Fibroblast of skin of left quadriceps (primary cell): ENCODE measurements around the gene KANSL1L.
"Not testable (repeated sequence)": the region's sequence is repeated elsewhere in the genome, so short reads cannot be mapped to it uniquely, and the experiment has no call there.

Source experiments
- DNase-seq, 2 experiments: peaks; one replicate each; pipeline ENCODE4 v3.0.0-alpha.2; 2013; ENCODE audit warnings: low read depth in 2 of 2

KANSL1L gene, protein sequence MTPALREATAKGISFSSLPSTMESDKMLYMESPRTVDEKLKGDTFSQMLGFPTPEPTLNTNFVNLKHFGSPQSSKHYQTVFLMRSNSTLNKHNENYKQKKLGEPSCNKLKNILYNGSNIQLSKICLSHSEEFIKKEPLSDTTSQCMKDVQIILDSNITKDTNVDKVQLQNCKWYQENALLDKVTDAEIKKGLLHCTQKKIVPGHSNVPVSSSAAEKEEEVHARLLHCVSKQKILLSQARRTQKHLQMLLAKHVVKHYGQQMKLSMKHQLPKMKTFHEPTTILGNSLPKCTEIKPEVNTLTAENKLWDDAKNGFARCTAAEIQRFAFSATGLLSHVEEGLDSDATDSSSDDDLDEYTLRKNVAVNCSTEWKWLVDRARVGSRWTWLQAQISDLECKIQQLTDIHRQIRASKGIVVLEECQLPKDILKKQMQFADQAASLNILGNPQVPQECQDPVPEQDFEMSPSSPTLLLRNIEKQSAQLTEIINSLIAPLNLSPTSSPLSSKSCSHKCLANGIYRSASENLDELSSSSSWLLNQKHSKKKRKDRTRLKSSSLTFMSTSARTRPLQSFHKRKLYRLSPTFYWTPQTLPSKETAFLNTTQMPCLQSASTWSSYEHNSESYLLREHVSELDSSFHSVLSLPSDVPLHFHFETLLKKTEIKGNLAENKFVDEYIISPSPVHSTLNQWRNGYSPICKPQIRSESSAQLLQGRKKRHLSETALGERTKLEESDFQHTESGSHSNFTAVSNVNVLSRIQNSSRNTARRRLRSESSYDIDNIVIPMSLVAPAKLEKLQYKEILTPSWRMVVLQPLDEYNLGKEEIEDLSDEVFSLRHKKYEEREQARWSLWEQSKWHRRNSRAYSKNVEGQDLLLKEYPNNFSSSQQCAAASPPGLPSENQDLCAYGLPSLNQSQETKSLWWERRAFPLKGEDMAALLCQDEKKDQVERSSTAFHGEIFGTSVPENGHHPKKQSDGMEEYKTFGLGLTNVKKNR

DNA sequence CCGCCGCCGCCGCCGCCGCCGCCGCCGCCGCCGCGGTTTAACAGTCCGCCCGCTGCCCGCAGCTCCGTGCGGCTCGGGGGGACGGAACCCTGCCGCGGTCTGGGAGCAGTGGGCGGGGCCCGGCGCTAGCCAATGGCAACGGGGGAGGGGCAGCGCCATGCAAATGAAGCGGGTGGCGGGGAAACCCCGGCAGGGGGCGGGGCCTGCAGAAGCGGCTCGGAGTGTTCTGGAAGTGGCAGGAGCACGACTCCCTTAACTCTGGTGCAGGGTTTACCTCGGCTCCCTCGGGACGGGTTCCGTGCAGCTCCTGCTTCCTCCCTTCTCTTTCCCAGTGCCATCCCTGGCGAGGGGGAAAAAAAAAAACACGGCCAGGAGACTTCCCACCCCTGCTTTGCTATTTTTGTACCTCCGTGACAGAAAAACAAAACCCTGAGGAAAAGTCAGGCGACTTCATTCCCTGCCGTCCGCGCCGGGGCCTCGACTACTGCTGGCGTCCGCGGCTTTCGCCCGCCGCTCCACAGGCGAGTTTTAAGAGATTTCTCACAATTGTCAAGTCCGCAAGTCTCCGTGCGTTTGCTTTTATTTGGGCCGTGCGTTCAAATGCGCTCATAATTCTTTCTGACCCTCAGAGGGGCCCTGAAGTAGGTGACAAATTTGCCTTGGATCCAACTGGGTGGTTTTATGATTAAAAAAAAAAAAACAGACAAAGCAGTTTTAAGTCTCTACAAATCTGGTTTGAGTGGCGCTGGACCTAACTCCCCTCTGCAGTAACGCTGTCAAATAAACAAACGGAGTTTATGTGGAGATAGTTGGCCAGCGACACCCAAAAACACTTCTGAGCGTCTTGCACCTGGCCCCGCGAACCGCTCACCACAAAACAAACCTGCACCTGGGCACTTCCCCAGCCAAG lies at the start of gene KANSL1L:
KANSL1L (minus strand) TSS at position 101 of the 910 bp plus-strand sequence. CDS start 16,827 bp downstream, outside the sequence.
- peak; percentile 90 for DNase-seq

DNA sequence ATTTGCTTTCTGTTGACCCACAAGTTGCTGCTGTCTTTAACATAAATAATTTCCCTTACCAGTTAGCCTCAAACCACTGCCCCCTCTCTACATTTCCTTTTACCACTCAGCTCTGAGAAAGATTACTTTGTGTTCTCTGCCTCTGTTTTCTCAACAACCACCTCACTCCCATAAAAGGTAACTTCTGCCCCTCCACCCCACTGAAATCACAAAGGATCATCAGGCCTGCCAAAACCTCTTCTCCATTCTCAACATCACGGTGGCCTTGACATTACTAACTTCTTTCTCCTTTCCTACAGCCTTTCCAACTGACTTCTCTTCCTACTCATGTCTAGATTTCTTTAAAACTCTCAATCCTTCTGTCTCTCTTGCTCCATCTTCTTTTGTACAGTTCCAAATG lies 43.9 kb upstream of the KANSL1L start:
- no peak for DNase-seq

DNA sequence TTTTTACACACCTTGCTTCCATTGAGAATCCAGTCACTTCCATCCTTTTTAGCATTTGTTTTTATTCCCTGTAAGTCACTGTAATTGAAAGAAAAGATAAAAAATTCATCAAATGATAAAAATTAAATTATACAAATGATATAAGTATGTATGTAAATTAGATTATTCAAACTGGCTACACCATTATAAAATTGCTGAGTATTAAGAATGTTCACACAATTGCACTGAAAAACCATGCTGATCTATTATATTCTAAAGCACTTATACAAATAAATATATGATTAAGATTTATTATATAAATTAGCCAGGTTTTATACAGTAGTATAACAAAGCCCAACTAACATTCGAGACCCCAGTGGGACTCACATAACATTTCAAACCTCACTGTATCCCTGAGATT lies 39.0 kb upstream of the KANSL1L start:
- DNase-seq, result no peak

DNA sequence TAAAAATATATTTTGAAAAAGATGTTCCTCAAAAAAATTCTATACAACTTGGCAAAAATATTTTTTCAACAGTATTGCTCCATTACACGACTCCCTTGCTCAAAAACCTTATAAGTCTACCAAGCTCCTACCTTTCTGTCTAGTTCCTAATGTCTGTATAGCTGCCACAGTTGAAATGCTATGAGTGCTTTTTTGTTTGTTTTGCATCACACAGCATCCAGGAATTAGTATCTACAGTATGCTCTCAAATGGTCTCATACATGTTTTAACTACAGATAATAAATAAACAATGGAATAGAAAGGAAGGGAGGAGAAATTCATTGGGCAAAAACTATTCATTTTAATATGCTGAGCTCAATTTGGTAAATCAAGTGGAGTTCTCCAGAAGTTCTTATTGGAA lies 36.7 kb upstream of the KANSL1L start:
- no peak for DNase-seq

DNA sequence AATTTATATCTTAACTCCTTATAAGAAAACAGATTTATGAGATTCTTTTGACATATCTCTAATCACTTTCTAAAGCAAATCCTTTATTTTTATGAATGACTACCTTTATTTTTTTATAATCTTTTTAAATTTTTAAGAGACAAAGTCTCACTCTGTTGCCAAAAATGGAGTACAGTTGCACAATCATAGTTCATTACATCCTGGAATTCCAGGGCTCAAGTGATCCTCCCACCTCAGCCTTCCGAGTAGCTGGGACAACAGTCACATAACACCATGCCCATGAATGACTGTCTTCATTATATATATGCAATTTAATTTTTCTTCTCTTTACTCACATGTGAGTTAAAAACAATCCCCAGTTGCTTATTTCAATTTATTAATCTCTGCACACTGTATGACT lies 32.3 kb upstream of the KANSL1L start:
- DNase-seq, result no peak

DNA sequence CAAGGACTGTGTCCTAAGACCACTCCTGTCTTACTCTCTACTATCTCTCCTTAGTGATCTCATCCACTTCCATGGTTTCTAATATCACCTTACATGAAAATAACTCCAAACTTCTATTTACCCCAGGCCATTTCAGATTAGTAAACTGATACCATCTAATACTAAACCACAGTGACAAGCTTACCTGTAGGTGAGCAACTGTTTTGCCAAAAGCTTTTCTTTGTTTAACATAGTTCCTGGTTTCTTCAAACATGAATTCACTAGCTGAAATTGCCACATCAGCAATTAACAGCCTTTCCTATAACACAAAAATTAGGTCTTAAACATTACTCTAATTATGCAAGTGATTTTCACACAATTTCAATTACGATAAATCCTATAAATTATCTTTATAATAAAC lies 31.9 kb upstream of the KANSL1L start:
- no peak for DNase-seq

DNA sequence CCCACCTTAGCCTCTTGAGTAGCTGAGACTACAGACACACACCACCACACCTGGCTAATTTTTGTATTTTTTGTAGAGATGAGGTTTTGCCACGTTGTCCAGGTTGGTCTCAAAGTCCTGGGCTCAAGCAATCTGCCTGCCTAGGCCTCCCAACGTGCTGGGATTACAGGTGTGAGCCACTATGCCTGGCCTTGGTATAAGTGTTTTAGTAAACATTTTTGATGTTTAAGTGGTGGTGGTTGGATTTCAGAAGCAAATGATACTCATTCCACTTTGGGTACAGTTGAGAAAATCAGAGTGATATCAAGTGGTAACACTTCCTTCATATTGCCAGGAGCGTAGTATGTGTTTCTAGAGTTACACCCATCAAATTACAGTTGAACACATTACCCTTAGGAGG lies 28.6 kb upstream of the KANSL1L start:
- DNase-seq, result no peak

DNA sequence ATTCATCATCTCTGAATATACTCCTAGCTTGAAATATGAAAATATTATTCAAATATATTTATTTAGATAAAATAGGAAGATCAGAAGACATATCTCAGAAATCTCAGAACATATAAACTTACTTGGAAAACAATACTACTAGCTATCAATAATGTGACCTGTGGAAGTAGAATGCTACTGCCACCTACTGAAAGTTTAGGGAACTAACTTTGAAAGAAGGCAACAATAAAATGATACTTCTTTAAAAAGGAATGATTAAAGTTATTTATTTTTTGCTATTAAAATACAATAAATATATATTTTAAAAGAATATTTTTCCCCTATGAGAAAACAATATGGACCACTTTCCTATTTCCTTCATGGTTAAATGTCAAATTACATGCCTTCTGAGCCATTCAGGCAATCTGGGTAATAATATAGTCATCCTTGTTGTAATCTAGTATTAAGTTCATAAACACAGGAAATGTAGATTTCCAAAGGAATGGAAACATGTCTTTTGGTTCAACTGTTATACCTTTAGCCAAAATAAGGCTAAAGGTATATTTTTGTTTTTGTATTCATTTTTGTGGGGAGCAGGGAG lies 28.1 kb upstream of the KANSL1L start:
- DNase-seq, result peak in 1 of 2 experiments; percentile 4

DNA sequence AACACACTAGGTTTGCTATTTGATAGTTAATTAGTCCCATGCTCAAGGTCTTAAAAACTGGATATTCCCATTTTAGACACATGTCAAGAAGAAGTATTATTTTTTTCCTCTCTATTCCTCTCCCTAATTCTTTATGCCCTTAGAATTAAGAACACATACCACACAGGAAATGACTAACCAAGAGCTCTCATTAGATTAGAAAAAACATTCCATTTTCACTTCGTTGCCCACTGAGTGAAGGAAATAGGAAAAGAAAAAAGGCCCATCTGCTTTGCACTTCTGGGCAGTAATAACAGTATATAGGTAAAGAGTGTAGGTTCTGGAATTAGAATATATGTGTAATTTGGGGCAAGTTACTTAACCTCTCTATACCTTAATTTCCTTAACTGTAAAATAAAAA lies 27.1 kb upstream of the KANSL1L start:
- DNase-seq, result no peak

DNA sequence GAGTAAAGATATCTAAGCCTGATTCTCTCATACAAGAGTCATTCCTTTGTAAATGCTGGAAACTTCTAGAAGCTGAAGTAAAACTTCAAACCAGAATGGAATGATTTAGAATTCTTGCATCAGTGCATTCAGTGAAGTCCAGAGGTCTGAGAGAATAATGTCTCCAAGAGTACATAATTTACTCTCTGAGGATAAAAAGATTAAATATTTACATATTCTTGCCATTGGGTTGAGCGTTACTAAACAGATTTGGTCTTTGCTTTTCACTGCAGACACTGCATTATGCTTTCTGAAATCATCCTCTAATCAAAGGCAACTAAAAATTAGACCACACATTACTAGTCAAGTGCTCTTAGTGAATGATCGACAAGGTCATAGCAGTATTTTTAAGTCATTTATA lies 26.5 kb upstream of the KANSL1L start:
- no peak for DNase-seq

DNA sequence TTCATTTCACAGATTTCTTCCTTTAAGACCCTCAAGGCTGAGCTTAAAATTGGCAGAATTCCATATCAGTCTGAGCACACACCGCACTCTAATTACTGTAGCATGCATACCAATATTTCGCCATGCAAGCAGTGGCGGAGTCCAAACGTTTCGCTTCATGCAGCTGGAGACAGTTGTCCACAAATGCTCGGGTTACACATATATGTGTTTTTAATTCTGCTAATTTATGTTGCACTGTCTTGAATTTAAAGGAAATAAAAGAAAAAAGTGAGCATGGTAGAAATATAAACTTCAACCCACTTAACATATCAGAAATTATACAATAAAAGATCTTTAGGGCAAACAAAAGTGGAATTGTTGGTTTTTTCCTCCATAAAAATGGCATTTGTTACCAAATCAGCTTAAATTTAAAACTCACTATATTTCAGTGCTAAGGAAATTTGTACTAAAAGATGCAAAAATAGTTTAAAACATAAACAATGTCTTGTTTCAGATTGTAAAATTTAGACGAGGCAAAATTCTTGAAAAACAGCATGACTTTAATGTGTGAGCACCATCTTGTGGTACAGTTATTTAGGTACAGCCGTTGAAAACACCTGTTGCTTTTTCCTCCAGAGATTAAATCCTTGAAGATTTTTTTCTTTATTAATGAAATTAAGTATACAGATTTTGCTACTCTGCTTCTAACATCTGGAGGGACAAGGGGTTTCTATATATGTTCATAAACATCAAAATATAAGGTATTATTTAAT lies 24.1 kb upstream of the KANSL1L start:
- DNase-seq, result peak in 1 of 2 experiments; percentile 14

DNA sequence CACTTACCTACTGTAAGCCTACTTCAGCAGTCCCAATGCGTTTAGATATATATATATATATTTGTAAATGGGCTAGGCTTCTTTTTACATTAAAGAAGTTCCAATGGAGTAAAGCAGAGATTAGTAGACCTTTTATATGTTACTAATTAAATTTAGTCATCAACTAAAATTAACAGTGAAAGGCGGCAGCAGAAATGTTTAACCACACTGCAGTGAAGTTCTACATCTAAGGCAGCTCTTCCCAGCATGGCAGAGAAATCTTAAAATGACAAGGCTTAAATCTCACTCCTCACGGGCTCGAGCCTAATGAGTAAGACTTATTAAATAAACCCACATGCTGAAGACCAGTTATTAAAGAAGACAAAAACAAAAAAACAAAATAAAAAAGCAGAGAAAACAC lies 19.1 kb upstream of the KANSL1L start:
- no peak for DNase-seq

DNA sequence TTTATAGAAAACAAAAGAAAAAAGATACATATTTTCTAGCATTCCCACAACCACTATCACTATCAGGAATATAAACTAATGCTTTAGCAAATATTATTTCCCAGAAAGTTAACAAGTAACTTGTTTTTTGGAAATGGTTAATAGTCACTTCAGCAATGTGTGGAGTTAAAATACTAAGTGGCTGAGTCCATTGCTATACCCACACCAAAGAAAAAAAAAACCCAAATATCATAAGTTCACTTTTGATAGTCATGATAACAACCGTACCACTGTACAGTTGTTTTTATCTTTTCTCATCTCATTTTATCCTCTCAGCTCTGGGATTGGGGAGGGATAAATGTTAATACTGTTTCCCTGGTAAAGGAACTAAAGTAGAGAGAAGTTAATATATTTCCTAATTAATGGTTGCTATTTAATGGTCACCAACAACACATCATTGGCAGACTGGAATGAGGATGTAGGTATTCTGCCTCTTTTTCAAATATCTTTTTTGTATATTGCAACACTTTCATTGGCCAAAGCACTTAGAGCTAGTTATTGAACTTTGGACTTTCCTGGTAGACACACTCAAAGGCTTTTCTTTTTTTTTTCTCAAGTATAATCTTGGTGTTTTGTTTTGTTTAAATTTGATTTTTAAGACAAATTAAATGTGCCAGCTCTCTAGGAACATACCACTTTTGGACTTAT lies 18.4 kb upstream of the KANSL1L start:
- no peak for DNase-seq

DNA sequence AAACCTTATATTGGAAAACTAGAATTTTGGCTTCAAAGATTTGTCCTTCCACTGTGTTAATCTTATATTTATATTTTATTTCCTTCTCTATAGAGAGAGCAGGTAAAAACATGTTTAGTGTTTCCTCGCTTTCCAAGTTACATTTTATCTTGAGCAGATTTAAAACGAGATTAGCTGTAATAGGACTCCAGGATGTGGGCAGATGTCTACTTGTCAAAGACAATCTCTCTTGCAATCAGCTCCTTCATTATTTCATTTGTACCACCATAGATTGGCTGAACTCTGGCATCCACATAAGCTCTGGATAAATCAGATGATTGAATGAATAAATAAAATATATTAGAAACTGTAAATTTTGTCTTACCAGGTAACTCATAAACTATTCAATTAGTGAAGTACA lies 17.5 kb upstream of the KANSL1L start:
- no peak for DNase-seq

DNA sequence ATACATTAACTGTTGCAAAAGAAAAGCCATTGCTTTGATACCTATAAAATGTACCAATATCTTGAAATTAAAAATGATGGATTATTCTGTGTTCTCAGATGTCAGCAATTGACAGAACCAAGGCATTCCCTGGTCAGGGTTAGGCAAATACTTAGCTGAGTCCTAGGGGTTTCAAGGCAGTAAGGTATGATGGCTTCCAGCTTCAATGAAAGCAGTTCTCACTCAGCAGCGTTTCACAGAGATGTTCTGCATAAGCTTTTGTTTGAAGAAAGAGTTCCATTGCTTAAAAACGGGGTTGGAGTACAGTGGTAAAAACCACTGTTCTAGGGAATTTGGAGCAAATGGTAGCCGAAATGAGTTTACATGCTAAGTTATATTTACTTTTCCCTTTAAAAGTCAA lies 17.0 kb upstream of the KANSL1L start:
- no peak for DNase-seq

DNA sequence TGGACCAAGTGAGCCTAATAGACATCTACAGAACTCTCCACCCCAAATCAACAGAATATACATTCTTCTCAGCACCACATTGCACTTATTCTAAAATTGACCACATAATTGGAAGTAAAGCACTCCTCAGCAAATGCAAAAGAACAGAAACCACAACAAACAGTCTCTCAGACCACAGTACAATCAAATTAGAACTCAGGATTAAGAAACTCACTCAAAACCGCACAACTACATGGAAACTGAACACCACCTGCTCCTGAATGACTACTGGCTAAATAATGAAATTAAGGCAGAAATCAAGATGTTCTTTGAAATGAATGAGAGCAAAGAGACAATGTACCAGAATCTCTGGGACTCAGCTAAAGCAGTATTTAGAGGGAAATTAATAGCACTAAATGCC lies 12.7 kb upstream of the KANSL1L start:
- DNase-seq, result not testable (repeated sequence)

DNA sequence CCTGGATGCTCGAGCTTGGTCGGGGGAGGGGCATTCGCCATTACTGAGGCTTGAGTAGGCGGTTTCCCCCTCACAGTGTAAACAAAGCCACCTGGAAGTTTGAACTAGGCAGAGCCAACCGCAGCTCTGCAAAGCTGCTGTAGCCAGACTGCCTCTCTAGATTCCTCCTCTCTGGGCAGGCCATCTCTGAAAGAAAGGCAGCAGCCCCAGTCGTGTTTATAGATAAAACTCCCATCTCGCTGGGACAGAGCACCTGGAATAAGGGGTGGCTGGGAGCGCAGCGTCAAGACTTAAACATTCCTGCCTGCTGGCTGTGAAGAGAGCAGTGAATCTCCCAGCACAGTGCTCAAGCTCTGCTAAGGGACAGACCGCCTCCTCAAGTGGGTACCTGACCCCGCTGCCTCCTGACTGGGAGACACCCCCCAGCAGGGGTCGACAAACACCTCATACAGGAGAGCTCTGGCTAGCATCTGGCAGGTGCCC lies 10.4 kb upstream of the KANSL1L start:
- not testable (repeated sequence) for DNase-seq

DNA sequence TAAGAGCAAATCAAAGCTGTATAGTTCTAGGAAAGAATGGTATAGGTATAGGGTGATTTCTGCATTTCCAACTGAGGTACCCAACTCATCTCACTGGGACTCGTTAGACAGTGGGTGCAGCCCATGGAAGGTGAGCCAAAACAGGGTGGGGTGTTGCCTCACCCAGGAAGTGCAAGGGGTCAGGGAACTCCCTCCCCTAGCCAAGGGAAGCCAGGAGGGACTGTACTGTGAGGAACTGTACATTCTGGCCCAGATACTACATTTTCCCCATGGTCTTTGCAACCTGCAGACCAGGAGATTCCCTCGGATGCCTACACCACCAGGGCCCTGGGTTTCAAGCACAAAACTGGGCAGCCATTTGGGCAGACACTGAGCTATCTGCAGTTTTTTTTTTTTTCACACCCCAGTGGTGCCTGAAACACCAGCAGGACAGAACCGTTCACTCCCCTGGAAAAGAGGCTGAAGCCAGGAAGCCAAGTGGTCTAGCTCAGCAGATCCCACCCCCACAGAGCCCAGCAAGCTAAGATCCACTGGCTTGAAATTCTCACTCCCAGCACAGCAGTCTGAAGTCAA lies 9.9 kb upstream of the KANSL1L start:
- DNase-seq, result not testable (repeated sequence)

DNA sequence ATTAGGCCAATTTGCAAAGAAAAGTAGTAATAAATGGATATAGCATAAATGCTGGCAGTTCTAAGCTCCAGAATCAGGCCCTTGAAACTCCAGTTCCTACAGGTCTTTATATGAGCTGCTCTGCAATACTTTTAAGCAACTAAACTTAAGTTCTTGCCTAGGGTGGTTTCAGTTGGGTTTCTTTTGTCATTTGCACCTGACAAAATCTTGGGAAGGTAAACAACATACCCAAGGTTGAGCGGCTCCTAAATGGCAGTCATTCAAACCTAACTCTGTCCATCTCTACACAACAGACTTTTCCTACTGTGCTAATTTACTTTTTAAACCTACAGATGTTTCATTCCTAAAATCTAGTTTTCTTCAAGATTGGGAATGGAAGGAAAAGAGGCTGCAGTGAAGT lies 9.3 kb upstream of the KANSL1L start:
- no peak for DNase-seq
